Left ventricle myocardium inferior (tissue), 1 donor: ENCODE data around the gene F2R. TPM values are rescaled to one million over a fixed set of nuclear protein-coding genes. Genes with fewer than 3 reads are reported as not detected.
A peak's percentile ranks its signal among the peaks of the same experiment; 100 is the strongest.

Experiments used
- DNase-seq: peaks from one replicate; pipeline ENCODE4 v3.0.0-alpha.2; 2020
- H3K27ac ChIP-seq: fragments of 200-600 bp; replicated peaks from 2 replicates; pipeline ENCODE4 v1.8.0; 2021
- H3K27me3 ChIP-seq: fragments of 200-600 bp; 2 replicates; pipeline ENCODE4 v1.8.0; 2021; ENCODE audit warnings: low read depth
- H3K36me3 ChIP-seq: fragments of 200-600 bp; 2 replicates; pipeline ENCODE4 v1.8.0; 2021
- H3K4me1 ChIP-seq: fragments of 200-600 bp; 2 replicates; pipeline ENCODE4 v1.8.0; 2021
- H3K4me3 ChIP-seq: fragments of 200-600 bp; 2 replicates; pipeline ENCODE4 v1.8.0; 2021; ENCODE audit warnings: mild to moderate bottlenecking, moderate library complexity
- H3K9me3 ChIP-seq: fragments of 200-600 bp; replicated peaks from 2 replicates; pipeline ENCODE4 v1.8.0; 2021
- CTCF ChIP-seq: fragments of 200-600 bp; IDR thresholded peaks from 2 replicates; pipeline ENCODE4 v1.8.0; 2021; ENCODE audit warnings: antibody characterized with exemption, mild to moderate bottlenecking, borderline replicate concordance
- intact Hi-C: fragments of 100-400 bp; cut with micrococcal nuclease; formaldehyde crosslinking; loops from one replicate; pipeline ENCODE4 v1.11.0; 2022
- total RNA-seq: library from RNA; stranded (reverse); fragmentation: NEBNext Ultra II Directional; extraction: Animal tissue kit (Norgen Biotek cat#: 25700); gene quantifications from one replicate; pipeline ENCODE4 v1.2.1, GENCODE V29; 2021
- donor health status: DM: no; HTN: yes; CAD: no; lungs with severe emphysema.

Gene F2R
- total RNA-seq, 1 donor from 2014 or later = 9.4 TPM

GRCh38 chr5:76704131-76704663, 11.7 kb upstream of the F2R start:
- H3K9me3 ChIP-seq = no peaks in the 10 kb centered on the region
- H3K4me3 ChIP-seq = no peak overlapping the region
- no peak overlapping the region for H3K27ac ChIP-seq
- intact Hi-C loops = no loop called here
- H3K4me1 ChIP-seq = peaks cover 6% of the 10 kb centered on the region
- TF ChIP-seq CTCF = no peak
- peaks cover 6% of the 10 kb centered on the region for H3K27me3 ChIP-seq
- no peaks in the 10 kb centered on the region for H3K36me3 ChIP-seq
- no peak for DNase-seq

- no peaks in the 10 kb centered on the region for H3K9me3 ChIP-seq
- peaks cover 6% of the 10 kb centered on the region for H3K27me3 ChIP-seq
- intact Hi-C loops = no loop called here
- peaks cover 6% of the 10 kb centered on the region for H3K4me1 ChIP-seq
- DNase-seq = no peak
- H3K4me3 ChIP-seq = no peak overlapping the region
- no peak for TF ChIP-seq CTCF
- H3K27ac ChIP-seq = no peak overlapping the region
- no peaks in the 10 kb centered on the region for H3K36me3 ChIP-seq
Measured at GRCh38 chr5:76705574-76705973, 10.4 kb upstream of the F2R start.

GRCh38 chr5:76709762-76710161, 6.2 kb upstream of the F2R start:
- Histone ChIP-seq H3K4me3 (no peak overlapping the region), H3K27me3 (peaks cover 15% of the 10 kb centered on the region), H3K36me3 (no peaks in the 10 kb centered on the region), H3K4me1 (peaks cover 6% of the 10 kb centered on the region), H3K27ac (no peak overlapping the region), H3K9me3 (no peaks in the 10 kb centered on the region)
- TF ChIP-seq CTCF = no peak
- no peak for DNase-seq
- intact Hi-C loops = no loop called here

- no peak overlapping the region for H3K27ac ChIP-seq
- no peak overlapping the region for H3K4me3 ChIP-seq
- peaks cover 27% of the 10 kb centered on the region for H3K27me3 ChIP-seq
- H3K9me3 ChIP-seq = no peaks in the 10 kb centered on the region
- DNase-seq = no peak
- H3K36me3 ChIP-seq = no peaks in the 10 kb centered on the region
- no peak for TF ChIP-seq CTCF
- intact Hi-C loops = no loop called here
- peaks cover 11% of the 10 kb centered on the region for H3K4me1 ChIP-seq
Measured at GRCh38 chr5:76710991-76711390, 4.9 kb upstream of the F2R start.

GRCh38 chr5:76714751-76715485, 1.0 kb upstream of the F2R start:
- intact Hi-C loops = no loop called here
- Histone ChIP-seq H3K36me3 (no peaks in the 10 kb centered on the region), H3K9me3 (no peaks in the 10 kb centered on the region), H3K4me1 (peaks cover 41% of the 10 kb centered on the region), H3K27ac (peak overlapping the region; percentile 78), H3K4me3 (peak overlapping the region; percentile 76), H3K27me3 (peaks cover 42% of the 10 kb centered on the region)
- peak; percentile 30 for DNase-seq
- TF ChIP-seq CTCF = no peak
